H1 (cell line): ENCODE data around the gene TOM1. TPM values are rescaled to one million over a fixed set of nuclear protein-coding genes. Genes with fewer than 3 reads are reported as not detected.

Source experiments
- CHD2 ChIP-seq: IDR thresholded peaks from 2 replicates; pipeline ENCODE4 v1.6.1; 2012; ENCODE audit warnings: low read length, improper control_type of control experiment
- CHD7 ChIP-seq: fragments of 300-600 bp; sonication (generic); IDR thresholded peaks from 2 replicates; pipeline ENCODE4 v1.7.1; 2012; ENCODE audit warnings: low read length, moderate library complexity, mild to moderate bottlenecking, inconsistent platforms; ENCODE audit not compliant: insufficient replicate concordance
- EZH2 ChIP-seq: fragments of 200-600 bp; sonication (generic); IDR thresholded peaks from 2 replicates; pipeline ENCODE4 v1.7.1; 2012; ENCODE audit warnings: low read depth, mild to moderate bottlenecking, moderate library complexity, low read length, inconsistent platforms; ENCODE audit not compliant: severe bottlenecking
- GABPA ChIP-seq: IDR thresholded peaks from 2 replicates; pipeline ENCODE4 v1.6.1; 2011; ENCODE audit warnings: mild to moderate bottlenecking, low read length, moderate library complexity, borderline replicate concordance; ENCODE audit not compliant: insufficient read depth
- RFX5 ChIP-seq: IDR thresholded peaks from 2 replicates; pipeline ENCODE4 v1.6.1; 2011; ENCODE audit warnings: low read depth, low read length, improper control_type of control experiment, borderline replicate concordance
- SAP30 ChIP-seq: fragments of 300-600 bp; sonication (generic); IDR thresholded peaks from 2 replicates; pipeline ENCODE4 v1.7.1; 2012; ENCODE audit warnings: low read length, moderate library complexity, mild to moderate bottlenecking, inconsistent platforms; ENCODE audit not compliant: insufficient read depth, insufficient replicate concordance
- TCF12 ChIP-seq: IDR thresholded peaks from 2 replicates; pipeline ENCODE4 v1.6.1; 2011; ENCODE audit warnings: low read depth, mild to moderate bottlenecking, low read length
- polyA plus RNA-seq, 7 experiments: library from polyadenylated mRNA; depleted of rRNA in 3 of 7; stranded (reverse) in 5 of 7; unstranded in 2 of 7; fragments of >200 nt in 5 of 7; fragments of 200-250 nt in 2 of 7; gene quantifications; 1 replicate in 5 of 7; 2 replicates in 1 of 7; 4 replicates in 1 of 7; pipeline versions ENCODE4 v1.2.1 to v1.2.3, GENCODE V29; 2011 to 2013; ENCODE audit warnings: missing spikeins in 2 of 7, mixed read lengths in 2 of 7
- total RNA-seq: library from RNA; stranded (reverse); fragmentation: NEBNext Ultra II Directional; extraction: Animal tissue kit (Norgen Biotek cat#: 25700); gene quantifications from 2 replicates; pipeline ENCODE4 v1.2.1, GENCODE V29; 2021

The TOM1 gene
- total and polyA plus RNA-seq, 2 of the 8 experiments (the other 6 are each of a cell fraction or from before 2014, with no cell fraction given) = 25.1 to 39.2 TPM

- TF ChIP-seq GABPA (no peak), SAP30 (no peak), EZH2 (no peak), CHD7 (no peak), RFX5 (no peak), CHD2 (no peak), TCF12 (no peak)
Measured at GRCh38 chr22:35342390-35342789, 42.7 kb downstream of the TOM1 start (continued).
